NCI-H1436 treated with DMSO at 0.1 percent for 48 hours (cell line): ENCODE data around the gene MAP2K2.

ENCODE experiments used
- DNase-seq: peaks from one replicate; lab custom pipeline; 2025; lab: John Stamatoyannopoulos, UW

The MAP2K2 gene

DNA sequence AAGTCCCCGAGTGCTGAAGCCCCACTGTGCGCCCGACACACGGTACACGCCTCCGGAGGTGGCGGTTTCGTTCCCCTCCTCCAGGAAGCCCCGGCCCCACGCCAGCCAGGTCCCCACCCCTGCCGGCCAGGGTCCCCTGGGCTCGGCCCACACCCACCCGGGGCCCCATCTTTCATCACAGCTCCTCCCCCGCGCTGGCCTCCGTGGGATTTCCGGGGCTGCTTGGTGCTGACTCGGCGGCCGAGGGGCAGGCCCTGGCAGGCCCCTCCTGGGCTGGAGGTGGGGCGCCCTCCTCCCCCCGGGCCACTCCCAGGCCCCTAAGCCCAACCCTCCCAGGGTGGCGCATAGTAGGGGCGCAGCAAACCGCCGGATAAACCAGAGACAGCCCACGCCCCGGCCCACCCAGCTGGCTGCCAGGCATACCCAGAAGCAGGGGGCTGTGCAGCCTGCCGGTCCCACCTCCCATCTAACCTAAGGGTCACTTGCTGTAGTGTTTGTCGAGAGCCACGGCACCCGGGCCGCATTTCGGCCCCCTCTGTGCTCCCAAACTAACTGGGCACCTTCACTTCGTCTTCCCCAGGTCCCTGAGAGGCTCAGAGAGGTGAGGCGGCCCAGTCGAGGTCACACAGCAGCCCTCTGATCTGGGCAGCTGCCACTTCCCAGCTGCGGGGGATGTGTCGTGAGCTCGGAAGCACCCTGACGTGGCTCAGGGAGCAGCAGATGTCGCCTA lies 63.9 kb downstream of the MAP2K2 start:
- DNase-seq = no peak

DNA sequence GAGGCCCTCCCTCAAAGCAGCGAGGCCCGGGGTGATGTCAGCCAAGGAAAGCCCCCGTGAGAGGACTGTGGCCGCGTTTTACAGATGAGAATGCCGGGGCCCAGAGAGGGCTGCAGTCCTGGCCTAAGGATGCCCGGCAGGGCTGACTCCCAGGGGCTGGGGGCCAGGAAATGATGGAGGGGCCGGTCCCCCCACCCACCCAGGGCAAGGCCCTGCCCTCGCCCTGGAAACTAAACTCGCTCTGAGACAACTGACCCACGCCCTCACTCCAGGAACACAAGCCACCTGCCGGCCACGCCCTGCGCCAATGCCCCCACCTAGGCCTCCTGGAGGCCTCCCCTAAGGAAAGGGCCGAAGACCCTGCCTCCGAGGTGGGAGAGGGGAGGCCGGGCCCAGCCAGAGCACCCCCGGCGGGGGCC lies 64.5 kb downstream of the MAP2K2 start:
- DNase-seq = no peak

DNA sequence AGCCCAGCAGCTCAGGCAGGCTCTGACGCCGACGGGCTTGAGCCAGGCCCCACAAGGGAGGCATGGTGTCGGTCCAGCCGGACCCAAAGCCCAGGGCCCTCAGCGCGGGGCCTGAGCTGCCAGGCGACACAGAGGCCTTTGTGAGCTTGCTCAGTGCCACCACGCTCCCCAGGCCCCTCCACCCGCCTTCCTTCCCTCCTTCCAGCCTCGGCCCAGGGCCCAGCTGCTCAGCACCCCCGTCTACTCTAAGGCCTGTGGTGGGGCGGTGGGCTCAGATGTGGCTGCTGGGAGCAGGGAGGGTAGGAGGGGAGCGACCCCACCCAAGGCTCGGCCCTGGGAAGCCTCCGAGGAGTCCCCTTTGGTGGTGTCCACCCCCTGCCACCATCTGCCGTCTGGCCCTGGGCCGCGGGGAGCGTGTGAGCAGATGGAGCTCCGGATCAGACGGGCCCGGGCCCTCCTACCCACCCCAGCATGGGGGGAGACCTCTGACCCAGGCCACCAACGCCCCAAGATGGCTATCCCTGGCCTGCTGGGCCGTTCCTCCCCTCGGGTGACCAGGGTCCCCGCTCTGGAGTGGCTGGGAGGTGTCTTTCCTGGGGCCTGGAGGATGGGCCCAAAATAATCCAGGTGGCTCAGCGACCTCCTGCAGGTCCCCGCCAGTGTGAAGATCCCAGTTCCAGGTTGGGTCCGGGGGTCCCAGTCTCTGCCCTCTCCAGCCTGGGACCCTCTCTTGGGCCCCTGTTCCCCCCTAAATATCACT lies 65.0 kb downstream of the MAP2K2 start:
- DNase-seq = no peak

- DNase-seq = no peak
Observed at GRCh38 chr19:4057931-4058692, 65.8 kb downstream of the MAP2K2 start.

DNA sequence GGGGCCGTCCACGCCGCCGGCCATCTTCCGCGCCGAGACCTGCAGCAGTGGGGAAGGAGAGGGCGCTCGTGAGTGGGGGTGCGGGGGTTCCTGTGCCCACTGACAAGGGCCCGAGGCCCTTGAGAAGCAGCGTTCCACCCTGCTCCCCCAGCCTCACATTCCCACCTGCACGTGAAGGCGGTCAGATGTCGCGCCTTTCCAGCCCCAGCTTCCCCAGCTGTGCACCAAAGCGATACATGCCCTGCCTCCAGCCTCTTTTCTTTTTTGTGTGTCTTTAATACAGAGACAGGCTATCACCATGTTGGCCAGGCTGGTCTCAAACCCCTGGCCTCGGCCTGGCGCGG lies 68.7 kb downstream of the MAP2K2 start:
- DNase-seq = no peak

DNA sequence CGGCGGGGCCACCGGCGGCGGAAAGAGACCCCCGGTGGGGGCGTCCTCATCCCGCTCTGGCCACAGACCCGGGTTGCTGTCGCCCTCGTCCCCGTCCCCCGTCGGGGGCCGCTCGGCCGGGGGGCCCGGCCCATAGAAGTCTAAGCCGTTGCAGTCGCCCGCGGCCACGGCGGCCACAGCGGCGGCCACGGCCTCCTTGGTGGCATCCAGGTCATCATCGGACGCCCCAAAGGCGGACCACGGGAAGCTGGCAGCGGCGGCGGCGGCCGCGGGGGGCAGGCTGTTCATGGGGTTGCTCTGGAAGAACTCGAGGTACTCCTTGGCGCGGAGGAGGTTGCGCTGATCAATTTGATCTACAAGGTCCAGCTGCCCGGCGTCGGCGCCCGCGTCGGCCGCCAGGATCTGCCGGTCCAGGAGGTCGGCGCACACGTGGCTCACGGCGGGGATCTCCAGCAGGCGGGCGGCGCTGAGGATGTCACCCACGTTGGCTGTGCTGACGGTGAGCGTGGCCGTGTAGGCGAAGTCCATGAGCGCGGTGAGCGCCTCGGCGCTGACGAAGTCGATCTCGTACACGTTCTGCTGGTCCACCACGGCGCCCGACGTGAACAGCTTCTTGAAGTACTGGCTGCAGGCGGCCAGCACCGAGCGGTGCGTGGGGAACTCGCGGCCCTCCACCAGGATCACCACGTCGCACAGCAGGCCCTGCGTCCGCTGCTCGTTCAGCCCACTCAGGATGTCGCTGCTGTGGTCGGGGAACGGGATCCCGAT lies 69.3 kb downstream of the MAP2K2 start:
- DNase-seq = no peak

- no peak for DNase-seq
Observed at GRCh38 chr19:4053423-4054324, 70.2 kb downstream of the MAP2K2 start.

- DNase-seq = no peak
Observed at GRCh38 chr19:4052993-4053422, 70.9 kb downstream of the MAP2K2 start.

- no peak for DNase-seq
Observed at GRCh38 chr19:4052114-4052992, 71.6 kb downstream of the MAP2K2 start.

- no peak for DNase-seq
Observed at GRCh38 chr19:4051175-4052101, 72.5 kb downstream of the MAP2K2 start.

DNA sequence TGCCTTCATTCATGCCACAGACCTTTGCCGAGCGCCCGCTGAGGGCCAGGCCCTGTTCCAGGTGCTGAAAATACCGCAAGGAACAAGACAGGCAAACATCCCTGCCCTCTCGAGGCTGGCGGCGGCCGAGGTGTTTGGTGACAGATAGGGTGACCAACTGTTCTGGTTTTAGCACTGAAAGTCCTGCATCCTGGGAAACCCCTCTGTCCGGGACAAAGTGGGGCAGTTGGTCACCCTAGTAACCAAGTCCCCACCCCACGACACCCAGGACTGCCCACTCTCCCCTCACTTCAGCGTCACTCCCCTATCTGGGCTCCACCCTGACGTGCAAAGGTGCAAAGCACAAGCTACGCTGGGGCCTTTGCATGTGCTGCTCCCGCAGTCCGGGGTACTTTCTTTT lies 74.5 kb downstream of the MAP2K2 start:
- DNase-seq = no peak

GRCh38 chr19:4046946-4047683 lies 76.8 kb downstream of the MAP2K2 start:
- DNase-seq = no peak

DNA sequence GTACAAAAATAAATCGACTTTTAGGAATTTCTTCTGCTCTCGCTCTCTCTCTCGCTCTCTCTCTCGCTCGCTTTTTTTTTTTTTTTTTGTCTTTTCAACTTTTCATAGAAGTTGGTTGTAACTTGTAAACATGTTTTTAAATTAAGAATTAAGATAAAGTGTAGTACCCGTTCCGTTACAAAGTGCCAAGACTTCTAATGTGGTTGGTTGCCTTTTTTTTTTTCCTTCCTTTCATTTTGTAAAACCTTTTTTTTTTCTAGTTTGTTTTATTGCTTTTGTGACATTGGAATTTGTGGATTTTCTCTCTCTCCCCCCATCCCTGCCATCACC lies 77.6 kb downstream of the MAP2K2 start:
- no peak for DNase-seq

DNA sequence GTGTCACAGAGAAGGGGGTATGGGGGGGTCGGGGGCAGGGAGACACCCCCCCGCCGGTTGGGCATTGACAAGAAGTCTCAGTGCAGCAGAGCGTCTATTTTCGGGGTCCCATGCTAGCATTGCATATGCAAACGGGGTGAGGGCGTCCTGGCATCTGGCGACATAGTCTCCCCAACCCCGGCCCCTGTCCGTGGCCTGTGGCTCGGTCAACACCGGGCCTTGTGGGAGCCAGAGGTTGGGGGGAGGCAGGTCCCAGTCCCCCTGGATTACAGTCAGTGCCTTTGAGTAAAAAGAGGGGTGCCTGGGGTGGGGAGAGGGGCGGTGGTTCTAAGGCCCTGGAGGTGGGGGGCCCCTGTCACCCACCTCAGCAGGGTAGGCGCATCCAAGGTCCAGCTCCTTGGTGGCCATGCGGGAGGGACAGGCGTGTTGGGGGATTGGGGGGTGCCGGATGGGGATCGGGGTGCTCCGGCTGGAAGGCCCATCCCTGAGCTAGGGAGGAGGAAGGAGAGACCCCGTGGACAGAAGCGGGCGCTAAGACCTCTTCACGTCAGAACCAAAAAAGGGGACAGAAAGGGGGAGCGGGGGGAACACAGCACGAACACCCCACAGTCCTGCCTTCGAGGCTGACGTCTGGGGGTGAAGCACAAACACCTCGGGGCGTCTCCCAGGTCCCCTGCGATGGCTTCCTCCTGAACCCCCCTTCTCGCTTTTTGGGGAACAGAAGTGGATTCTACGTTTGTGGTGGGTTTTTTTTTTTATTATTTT lies 78.1 kb downstream of the MAP2K2 start:
- no peak for DNase-seq

DNA sequence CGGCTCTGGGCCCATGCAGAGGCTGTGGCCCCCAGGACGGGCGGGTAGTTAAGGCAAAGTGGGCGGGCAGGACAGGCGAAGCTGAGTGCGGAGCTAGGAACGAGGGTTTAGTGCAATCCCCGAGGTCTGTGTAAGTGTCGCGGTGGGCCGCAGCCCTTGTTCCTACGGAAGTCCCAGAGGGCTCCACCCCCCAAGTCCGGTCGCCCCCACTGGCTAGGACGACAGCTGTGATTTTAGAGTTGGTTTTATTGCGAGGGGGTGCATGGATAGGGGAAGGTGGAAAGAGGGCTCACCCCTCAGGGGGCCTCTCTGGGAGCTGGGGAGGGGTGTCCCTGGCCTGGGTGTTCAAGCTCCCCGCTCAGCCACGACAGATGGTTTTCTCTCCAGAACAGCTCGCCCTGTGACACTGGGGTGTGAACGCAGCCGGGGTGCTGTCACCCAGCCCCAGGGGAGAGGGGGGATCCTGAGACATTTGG lies 78.9 kb downstream of the MAP2K2 start:
- no peak for DNase-seq

- DNase-seq = no peak
Observed at GRCh38 chr19:4043966-4044715, 79.8 kb downstream of the MAP2K2 start.

DNA sequence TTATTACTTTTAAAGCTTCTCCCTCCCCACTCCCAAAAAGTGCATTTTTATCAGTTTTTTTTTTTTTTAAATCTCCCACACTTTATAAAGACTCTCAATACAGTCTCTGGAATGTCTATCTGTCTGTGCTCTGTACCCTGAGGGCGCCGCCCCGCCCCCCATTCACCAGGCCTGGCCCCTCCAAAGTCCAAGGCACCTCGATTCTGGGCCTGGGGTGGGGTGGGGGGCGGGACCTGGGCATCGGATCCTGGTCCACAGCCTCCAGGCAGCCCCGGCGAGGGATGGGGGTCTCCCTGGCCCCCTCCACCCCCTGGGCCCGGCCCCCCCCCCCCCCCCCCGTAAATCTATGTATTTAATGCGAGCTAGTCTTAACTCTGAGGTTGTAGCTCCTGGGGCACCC lies 80.5 kb downstream of the MAP2K2 start:
- DNase-seq = no peak
